ENCODE results near the gene ZNF444. TPM values are rescaled to one million over a fixed set of nuclear protein-coding genes. Genes with fewer than 3 reads are reported as not detected.
"Not testable (repeated sequence)": the region's sequence is repeated elsewhere in the genome, so short reads cannot be mapped to it uniquely, and the experiment has no call there.

Gene ZNF444
- total RNA-seq, 2 donors from 2014 or later, result 28.2 to 31.0 TPM

DNA sequence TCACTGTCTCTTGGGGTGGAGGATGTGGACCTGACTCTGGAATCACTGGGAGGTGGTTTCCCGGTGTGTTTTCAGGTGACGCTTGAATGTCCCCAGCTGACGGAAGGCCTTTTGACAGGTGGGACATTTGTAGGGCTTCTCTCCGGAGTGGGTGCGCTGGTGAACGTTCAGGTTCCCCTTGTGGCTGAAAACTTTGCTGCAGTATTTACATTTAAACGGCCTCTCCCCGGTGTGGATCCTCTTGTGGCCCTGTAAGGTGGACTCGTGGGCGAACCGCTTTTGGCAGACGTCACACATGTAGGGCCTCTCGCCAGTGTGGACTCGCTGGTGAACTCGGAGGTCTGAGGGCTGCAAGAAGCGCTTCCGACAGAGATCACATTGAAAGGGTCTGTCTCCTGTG is 48.7 kb downstream of the ZNF444 start:
- DNase-seq (ENCODE audit: low spot score), result no peak
- Histone ChIP-seq H3K27ac (no peak overlapping the region), H3K36me3 (no peaks in the 10 kb centered on the region), H3K27me3 (replicated peaks; ENCODE audit: insufficient read depth) (no peaks in the 10 kb centered on the region), H3K4me3 (no peak overlapping the region), H3K9me3 (no peaks in the 10 kb centered on the region), H3K4me1 (ENCODE audit: control insufficient read depth in 1 of 2, low read depth in 2 of 2) (no peaks in the 10 kb centered on the region)
- no peak for ATAC-seq (ENCODE audit: insufficient number of reproducible peaks, low FRiP score, low read depth)
- TF ChIP-seq, protein P1, sequence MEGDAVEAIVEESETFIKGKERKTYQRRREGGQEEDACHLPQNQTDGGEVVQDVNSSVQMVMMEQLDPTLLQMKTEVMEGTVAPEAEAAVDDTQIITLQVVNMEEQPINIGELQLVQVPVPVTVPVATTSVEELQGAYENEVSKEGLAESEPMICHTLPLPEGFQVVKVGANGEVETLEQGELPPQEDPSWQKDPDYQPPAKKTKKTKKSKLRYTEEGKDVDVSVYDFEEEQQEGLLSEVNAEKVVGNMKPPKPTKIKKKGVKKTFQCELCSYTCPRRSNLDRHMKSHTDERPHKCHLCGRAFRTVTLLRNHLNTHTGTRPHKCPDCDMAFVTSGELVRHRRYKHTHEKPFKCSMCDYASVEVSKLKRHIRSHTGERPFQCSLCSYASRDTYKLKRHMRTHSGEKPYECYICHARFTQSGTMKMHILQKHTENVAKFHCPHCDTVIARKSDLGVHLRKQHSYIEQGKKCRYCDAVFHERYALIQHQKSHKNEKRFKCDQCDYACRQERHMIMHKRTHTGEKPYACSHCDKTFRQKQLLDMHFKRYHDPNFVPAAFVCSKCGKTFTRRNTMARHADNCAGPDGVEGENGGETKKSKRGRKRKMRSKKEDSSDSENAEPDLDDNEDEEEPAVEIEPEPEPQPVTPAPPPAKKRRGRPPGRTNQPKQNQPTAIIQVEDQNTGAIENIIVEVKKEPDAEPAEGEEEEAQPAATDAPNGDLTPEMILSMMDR (IDR thresholded peaks at IDR 0.05), result no peak

GRCh38 chr19:56191115-56191514 is 50.0 kb downstream of the ZNF444 start:
- Histone ChIP-seq H3K4me1 (ENCODE audit: control insufficient read depth in 1 of 2, low read depth in 2 of 2) (no peaks in the 10 kb centered on the region), H3K27ac (no peak overlapping the region), H3K36me3 (no peaks in the 10 kb centered on the region), H3K4me3 (no peak overlapping the region), H3K27me3 (replicated peaks; ENCODE audit: insufficient read depth) (no peaks in the 10 kb centered on the region), H3K9me3 (no peaks in the 10 kb centered on the region)
- no peak for DNase-seq (ENCODE audit: low spot score)
- TF ChIP-seq, protein P1 (IDR thresholded peaks at IDR 0.05), result no peak
- no peak for ATAC-seq (ENCODE audit: insufficient number of reproducible peaks, low FRiP score, low read depth)

DNA sequence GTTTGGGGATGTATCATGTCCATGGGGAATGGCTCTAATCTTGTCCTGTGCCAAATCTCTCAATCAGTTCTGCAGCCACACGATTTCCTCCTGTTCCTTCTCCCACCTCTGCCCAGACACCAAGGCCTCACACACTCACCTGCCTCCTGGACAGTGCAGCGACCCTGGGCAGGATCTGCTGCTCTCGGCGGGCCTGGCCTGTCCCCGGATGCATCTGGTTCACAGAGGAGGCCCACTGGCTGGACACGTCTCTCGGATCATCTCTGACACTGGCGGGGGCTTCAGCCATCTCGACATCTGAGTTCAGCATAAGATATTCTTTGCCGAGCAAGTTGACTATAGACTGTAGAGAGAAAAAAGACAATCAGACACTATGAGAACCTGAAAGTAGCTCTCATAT is 50.6 kb downstream of the ZNF444 start:
- no peak overlapping the region for H3K4me3 ChIP-seq
- H3K9me3 ChIP-seq, result no peaks in the 10 kb centered on the region
- no peaks in the 10 kb centered on the region for H3K27me3 ChIP-seq (replicated peaks; ENCODE audit: insufficient read depth)
- H3K27ac ChIP-seq, result no peak overlapping the region
- H3K36me3 ChIP-seq, result no peaks in the 10 kb centered on the region
- ATAC-seq (ENCODE audit: insufficient number of reproducible peaks, low FRiP score, low read depth), result no peak
- TF ChIP-seq, protein P1 (IDR thresholded peaks at IDR 0.05), result no peak
- no peak for DNase-seq (ENCODE audit: low spot score)
- H3K4me1 ChIP-seq (ENCODE audit: control insufficient read depth in 1 of 2, low read depth in 2 of 2), result no peaks in the 10 kb centered on the region

- no peaks in the 10 kb centered on the region for H3K9me3 ChIP-seq
- H3K4me1 ChIP-seq (ENCODE audit: control insufficient read depth in 1 of 2, low read depth in 2 of 2), result no peaks in the 10 kb centered on the region
- no peak for ATAC-seq (ENCODE audit: insufficient number of reproducible peaks, low FRiP score, low read depth)
- H3K27ac ChIP-seq, result no peak overlapping the region
- H3K27me3 ChIP-seq (replicated peaks; ENCODE audit: insufficient read depth), result no peaks in the 10 kb centered on the region
- TF ChIP-seq, protein P1 (IDR thresholded peaks at IDR 0.05), result no peak
- no peak for DNase-seq (ENCODE audit: low spot score)
- H3K4me3 ChIP-seq, result no peak overlapping the region
- H3K36me3 ChIP-seq, result no peaks in the 10 kb centered on the region
Measured at GRCh38 chr19:56193981-56194640, 53.0 kb downstream of the ZNF444 start.

GRCh38 chr19:56197646-56198045 is 56.6 kb downstream of the ZNF444 start, which contains the start of gene ZSCAN5B:
ZSCAN5B (minus strand) TSS chr19:56197783; CDS start chr19:56193052, 4,731 bp downstream.
- not testable (repeated sequence) for H3K27ac ChIP-seq; H3K4me1 ChIP-seq (ENCODE audit: control insufficient read depth in 1 of 2, low read depth in 2 of 2); H3K36me3 ChIP-seq; DNase-seq (ENCODE audit: low spot score); H3K27me3 ChIP-seq (replicated peaks; ENCODE audit: insufficient read depth); ATAC-seq (ENCODE audit: insufficient number of reproducible peaks, low FRiP score, low read depth); H3K9me3 ChIP-seq; H3K4me3 ChIP-seq

DNA sequence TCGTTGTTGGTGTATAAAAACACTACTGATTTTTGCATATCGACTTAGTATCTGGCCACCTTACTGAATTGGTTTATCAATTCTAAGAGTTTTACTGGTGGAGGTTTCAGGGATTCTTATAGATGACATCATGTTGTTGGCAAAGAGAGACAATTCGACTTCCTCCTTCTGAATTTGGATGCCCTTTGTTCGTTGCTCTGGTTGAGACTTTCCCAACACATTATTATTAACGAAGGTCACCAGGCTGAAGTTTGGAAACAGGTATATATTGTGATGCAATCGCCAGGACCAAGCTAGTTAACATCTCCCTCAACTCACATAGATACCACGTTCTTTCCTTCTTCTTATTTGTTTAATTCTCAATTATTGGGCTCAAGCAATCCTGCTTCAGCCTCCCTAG is 58.6 kb downstream of the ZNF444 start:
- no peak overlapping the region for H3K27ac ChIP-seq
- H3K4me3 ChIP-seq, result no peak overlapping the region
- no peaks in the 10 kb centered on the region for H3K9me3 ChIP-seq
- no peak for ATAC-seq (ENCODE audit: insufficient number of reproducible peaks, low FRiP score, low read depth)
- no peaks in the 10 kb centered on the region for H3K36me3 ChIP-seq
- no peak for DNase-seq (ENCODE audit: low spot score)
- no peaks in the 10 kb centered on the region for H3K4me1 ChIP-seq (ENCODE audit: control insufficient read depth in 1 of 2, low read depth in 2 of 2)
- H3K27me3 ChIP-seq (replicated peaks; ENCODE audit: insufficient read depth), result no peaks in the 10 kb centered on the region
- TF ChIP-seq, protein P1 (IDR thresholded peaks at IDR 0.05), result no peak

Data from thoracic aorta (tissue), 2 donors.